Pancreas (tissue), 10 donors: ENCODE results near the gene DOCK11. TPM values are rescaled to one million over a fixed set of nuclear protein-coding genes. Genes with fewer than 3 reads are reported as not detected.

Experiments
- ATAC-seq, 4 donors: fragments of 200-7000 bp; cut with Tn5 transposase; one replicate each; pipeline versions ENCODE4 v1.8.0 to v1.9.1; 2020; ENCODE audit warnings: mild to moderate bottlenecking in 4 of 4, moderate library complexity in 4 of 4
- DNase-seq, 6 donors: peaks; one replicate each; pipeline ENCODE4 v3.0.0-alpha.2; 2020
- FAIRE-seq: peaks from 2 replicates; lab custom pipeline; 2012; peaks lifted over from hg19 to GRCh38; lab: Jason Lieb, UNC
- H3K27ac ChIP-seq, 4 donors: fragments of 200-600 bp; sonication (generic); 1 replicate in 3 of 4; 2 replicates in 1 of 4; pipeline versions ENCODE4 v1.5.0 to v1.8.0; 2020
- H3K27me3 ChIP-seq, 4 donors: fragments of 200-600 bp; one replicate each; pipeline ENCODE4 v1.8.0; 2021
- H3K36me3 ChIP-seq, 3 donors: fragments of 200-600 bp; sonication (generic) in 1 of 3; one replicate each; pipeline versions ENCODE4 v1.5.0 to v1.8.0; 2020 to 2021
- H3K4me1 ChIP-seq, 3 donors: fragments of 200-600 bp; one replicate each; pipeline ENCODE4 v1.8.0; 2021
- H3K4me3 ChIP-seq, 4 donors: fragments of 200-600 bp; sonication (generic) in 2 of 4; one replicate each; pipeline versions ENCODE4 v1.5.0 to v1.8.0; 2020 to 2021
- H3K9me3 ChIP-seq, 4 donors: fragments of 200-600 bp; one replicate each; pipeline ENCODE4 v1.8.0; 2021
- CTCF ChIP-seq, 4 donors: fragments of 200-600 bp; sonication (generic) in 3 of 4; IDR thresholded peaks; one replicate each; pipeline versions ENCODE4 v1.5.0 to v1.8.0; 2021; ENCODE audit warnings: antibody characterized with exemption in 4 of 4
- WGBS, 2 donors: extraction: QIAGEN DNeasy Blood & Tissue Kit; methylation state at CpG; one replicate each; pipeline ENCODE4 v1.1.7; 2013; 5-methylcytosine and 5-hydroxymethylcytosine counted together
- intact Hi-C, 3 donors: fragments of 100-400 bp; cut with DNase I; formaldehyde crosslinking; loops; one replicate each; pipeline versions ENCODE4 v1.11.1 to v1.14.2; 2022
- polyA plus RNA-seq, 2 donors: library from polyadenylated mRNA; stranded (reverse); fragments of 200-250 nt; gene quantifications; one replicate each; pipeline ENCODE4 v1.2.3, GENCODE V29; 2013
- total RNA-seq, 6 donors: library from RNA; stranded (reverse); fragmentation: NEBNext Ultra II Directional in 4 of 6; extraction: Animal tissue kit (Norgen Biotek cat#: 25700) in 4 of 6; gene quantifications; one replicate each; pipeline versions ENCODE4 v1.2.1 to v1.2.4, GENCODE V29; 2021 to 2023
- donor health status: healthy with polysubstance abuse.
- donor health status: DM: no; HTN: no; CAD: no; lungs with moderate emphysema.
- donor health status: DM: no; HTN: no; CAD: no.
- donor health status: control.
- donor health status: control.
- donor health status: Bipolar disorder and iron deficiency.
- donor health status: DM: yes; HTN: yes; CAD: no.
- donor health status: DM: no; HTN: no; CAD: no.
- donor health status: DM: no; HTN: no; CAD: no.
- donor health status: DM: yes; HTN: yes; CAD: no.

DOCK11 gene
- total and polyA plus RNA-seq, 8 donors: 0.65 to 8.1 (median 2.4) TPM

- H3K36me3 ChIP-seq: no peaks in the 10 kb centered on the region
- WGBS, 2 donors: 22 to 48% methylated on average over 2 of the region's 2 CpGs
- intact Hi-C loops: no loop called here
- peak; percentile 69 for FAIRE-seq
- no peak for ATAC-seq
- H3K4me1 ChIP-seq: no peaks in the 10 kb centered on the region
- no peak overlapping the region for H3K4me3 ChIP-seq
- H3K27ac ChIP-seq: no peak overlapping the region
- peaks cover 0 to 14% (median 0%) of the 10 kb centered on the region in 4 donors for H3K27me3 ChIP-seq
- no peak for DNase-seq
- no peaks in the 10 kb centered on the region for H3K9me3 ChIP-seq
- TF ChIP-seq CTCF (IDR thresholded peaks at IDR 0.05): no peak
Measured at GRCh38 chrX:118612290-118612689, 116.7 kb downstream of the DOCK11 start.

GRCh38 chrX:118614150-118614549 is 118.5 kb downstream of the DOCK11 start:
- FAIRE-seq (peak; percentile 34), ATAC-seq (no peak), DNase-seq (no peak)
- H3K36me3 ChIP-seq: no peaks in the 10 kb centered on the region
- WGBS, 2 donors: 56 to 81% methylated on average over 1 of the region's 1 CpG
- no peaks in the 10 kb centered on the region for H3K9me3 ChIP-seq
- H3K27ac ChIP-seq: no peak overlapping the region
- no peak for TF ChIP-seq CTCF (IDR thresholded peaks at IDR 0.05)
- no peak overlapping the region for H3K4me3 ChIP-seq
- peaks cover 0 to 8% (median 3%) of the 10 kb centered on the region in 4 donors for H3K27me3 ChIP-seq
- intact Hi-C loops: no loop called here
- no peaks in the 10 kb centered on the region for H3K4me1 ChIP-seq

GRCh38 chrX:118615141-118615540 is 119.5 kb downstream of the DOCK11 start:
- intact Hi-C loops: no loop called here
- no peak for TF ChIP-seq CTCF (IDR thresholded peaks at IDR 0.05)
- no peak for ATAC-seq

GRCh38 chrX:118621081-118621759 is 125.6 kb downstream of the DOCK11 start:
- no peak for DNase-seq
- H3K36me3 ChIP-seq: no peaks in the 10 kb centered on the region
- H3K4me3 ChIP-seq: no peak overlapping the region
- peak; percentile 60 for FAIRE-seq
- no peaks in the 10 kb centered on the region for H3K4me1 ChIP-seq
- H3K27ac ChIP-seq: no peak overlapping the region
- peak in 1 of 4 donors; percentile 53 for ATAC-seq
- TF ChIP-seq CTCF (IDR thresholded peaks at IDR 0.05): no peak
- peaks cover 0 to 5% (median 0%) of the 10 kb centered on the region in 4 donors for H3K27me3 ChIP-seq
- intact Hi-C loops: no loop called here
- no peaks in the 10 kb centered on the region for H3K9me3 ChIP-seq
- WGBS, 2 donors: 63 to 67% methylated on average over 8 of the region's 8 CpGs

More at GRCh38 chrX:118615141-118615540, 119.5 kb downstream of the DOCK11 start:
- no peak for DNase-seq
- H3K36me3 ChIP-seq: no peaks in the 10 kb centered on the region
- no peaks in the 10 kb centered on the region for H3K9me3 ChIP-seq
- whole genome bisulfite sequencing, 2 donors: 73 to 77% methylated on average over 3 of the region's 3 CpGs
- FAIRE-seq: no peak
- H3K27ac ChIP-seq: no peak overlapping the region
- H3K4me1 ChIP-seq: no peaks in the 10 kb centered on the region
- H3K27me3 ChIP-seq: peaks cover 0 to 5% (median 1%) of the 10 kb centered on the region in 4 donors
- H3K4me3 ChIP-seq: no peak overlapping the region

- Histone ChIP-seq H3K9me3 (no peaks in the 10 kb centered on the region), H3K36me3 (no peaks in the 10 kb centered on the region), H3K4me3 (no peak overlapping the region), H3K27me3 (peaks cover 0 to 5% (median 2%) of the 10 kb centered on the region in 4 donors), H3K4me1 (no peaks in the 10 kb centered on the region), H3K27ac (no peak overlapping the region)
- ATAC-seq (no peak), DNase-seq (no peak), FAIRE-seq (no peak)
- intact Hi-C loops: no loop called here
- 71% methylated on average over 3 of the region's 3 CpGs for whole genome bisulfite sequencing, 2 donors
- TF ChIP-seq CTCF (IDR thresholded peaks at IDR 0.05): no peak
Measured at GRCh38 chrX:118623062-118623461, 127.4 kb downstream of the DOCK11 start.
